ENCODE measurements around the gene TMEM178A. TPM values are rescaled to one million over a fixed set of nuclear protein-coding genes. Genes with fewer than 3 reads are reported as not detected.

Gene TMEM178A
- total RNA-seq, 2 donors from 2014 or later, result 5.4 to 6.5 TPM

- Histone ChIP-seq H3K36me3 (no peaks in the 10 kb centered on the region), H3K4me1 (ENCODE audit: control insufficient read depth in 1 of 2, low read depth in 2 of 2) (peaks cover 0 to 26% of the 10 kb centered on the region in 2 donors), H3K27ac (no peak overlapping the region), H3K9me3 (no peaks in the 10 kb centered on the region), H3K4me3 (no peak overlapping the region), H3K27me3 (replicated peaks; ENCODE audit: insufficient read depth) (no peaks in the 10 kb centered on the region)
- no peak for TF ChIP-seq CTCF (IDR thresholded peaks at IDR 0.05)
- DNase-seq (ENCODE audit: low spot score), result no peak
- ATAC-seq (ENCODE audit: insufficient number of reproducible peaks, low FRiP score, low read depth), result no peak
These were observed 2.4 kb upstream of the TMEM178A start for GRCh38 chr2:39663187-39663930.

- Histone ChIP-seq H3K4me3 (no peak overlapping the region), H3K36me3 (no peaks in the 10 kb centered on the region), H3K4me1 (ENCODE audit: control insufficient read depth in 1 of 2, low read depth in 2 of 2) (peaks cover 0 to 26% of the 10 kb centered on the region in 2 donors), H3K27me3 (replicated peaks; ENCODE audit: insufficient read depth) (no peaks in the 10 kb centered on the region), H3K27ac (no peak overlapping the region), H3K9me3 (no peaks in the 10 kb centered on the region)
- TF ChIP-seq CTCF (IDR thresholded peaks at IDR 0.05), result no peak
- no peak for DNase-seq (ENCODE audit: low spot score)
- ATAC-seq (ENCODE audit: insufficient number of reproducible peaks, low FRiP score, low read depth), result no peak
These were observed 1.4 kb upstream of the TMEM178A start for GRCh38 chr2:39664232-39664887.

- TF ChIP-seq CTCF (IDR thresholded peaks at IDR 0.05), result no peak
- Histone ChIP-seq H3K36me3 (no peaks in the 10 kb centered on the region), H3K9me3 (no peaks in the 10 kb centered on the region), H3K4me3 (peak overlapping the region; percentile 79), H3K4me1 (ENCODE audit: control insufficient read depth in 1 of 2, low read depth in 2 of 2) (peaks cover 0 to 26% of the 10 kb centered on the region in 2 donors), H3K27me3 (replicated peaks; ENCODE audit: insufficient read depth) (no peaks in the 10 kb centered on the region), H3K27ac (no peak overlapping the region)
- DNase-seq (ENCODE audit: low spot score) (no peak), ATAC-seq (ENCODE audit: insufficient number of reproducible peaks, low FRiP score, low read depth) (no peak)
These were observed 677 bp upstream of the TMEM178A start for GRCh38 chr2:39664888-39665591.

GRCh38 chr2:39666491-39667101 is 879 bp downstream of the TMEM178A start:
- ATAC-seq (ENCODE audit: insufficient number of reproducible peaks, low FRiP score, low read depth) (no peak), DNase-seq (ENCODE audit: low spot score) (no peak)
- peak overlapping the region; percentile 79 for H3K4me3 ChIP-seq
- H3K36me3 ChIP-seq, result no peaks in the 10 kb centered on the region
- H3K27ac ChIP-seq, result no peak overlapping the region
- no peaks in the 10 kb centered on the region for H3K27me3 ChIP-seq (replicated peaks; ENCODE audit: insufficient read depth)
- TF ChIP-seq CTCF (IDR thresholded peaks at IDR 0.05), result no peak
- H3K4me1 ChIP-seq (ENCODE audit: control insufficient read depth in 1 of 2, low read depth in 2 of 2), result peaks cover 0 to 26% of the 10 kb centered on the region in 2 donors
- no peaks in the 10 kb centered on the region for H3K9me3 ChIP-seq

Data from thoracic aorta (tissue), 2 donors.